Jurkat, Clone E6-1 (cell line): ENCODE data around the gene POLR1D. TPM values are rescaled to one million over a fixed set of nuclear protein-coding genes. Genes with fewer than 3 reads are reported as not detected.

ENCODE experiments used
- DNase-seq: peaks from one replicate; pipeline ENCODE4 v3.0.0-alpha.2; 2011; ENCODE audit warnings: low read depth, low spot score
- H3K4me3 ChIP-seq: 2 replicates; pipeline ENCODE4 v1.5.1; 2011; ENCODE audit warnings: mild to moderate bottlenecking, low read length, control low read depth, moderate library complexity
- polyA plus RNA-seq: library from polyadenylated mRNA; unstranded; fragments of >200 nt; gene quantifications from one replicate; pipeline ENCODE4 v1.2.1, GENCODE V29; 2012; ENCODE audit warnings: missing spikeins; ENCODE audit not compliant: insufficient read length, insufficient read depth

POLR1D gene, protein sequence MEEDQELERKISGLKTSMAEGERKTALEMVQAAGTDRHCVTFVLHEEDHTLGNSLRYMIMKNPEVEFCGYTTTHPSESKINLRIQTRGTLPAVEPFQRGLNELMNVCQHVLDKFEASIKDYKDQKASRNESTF
- polyA plus RNA-seq: 169 TPM

DNA sequence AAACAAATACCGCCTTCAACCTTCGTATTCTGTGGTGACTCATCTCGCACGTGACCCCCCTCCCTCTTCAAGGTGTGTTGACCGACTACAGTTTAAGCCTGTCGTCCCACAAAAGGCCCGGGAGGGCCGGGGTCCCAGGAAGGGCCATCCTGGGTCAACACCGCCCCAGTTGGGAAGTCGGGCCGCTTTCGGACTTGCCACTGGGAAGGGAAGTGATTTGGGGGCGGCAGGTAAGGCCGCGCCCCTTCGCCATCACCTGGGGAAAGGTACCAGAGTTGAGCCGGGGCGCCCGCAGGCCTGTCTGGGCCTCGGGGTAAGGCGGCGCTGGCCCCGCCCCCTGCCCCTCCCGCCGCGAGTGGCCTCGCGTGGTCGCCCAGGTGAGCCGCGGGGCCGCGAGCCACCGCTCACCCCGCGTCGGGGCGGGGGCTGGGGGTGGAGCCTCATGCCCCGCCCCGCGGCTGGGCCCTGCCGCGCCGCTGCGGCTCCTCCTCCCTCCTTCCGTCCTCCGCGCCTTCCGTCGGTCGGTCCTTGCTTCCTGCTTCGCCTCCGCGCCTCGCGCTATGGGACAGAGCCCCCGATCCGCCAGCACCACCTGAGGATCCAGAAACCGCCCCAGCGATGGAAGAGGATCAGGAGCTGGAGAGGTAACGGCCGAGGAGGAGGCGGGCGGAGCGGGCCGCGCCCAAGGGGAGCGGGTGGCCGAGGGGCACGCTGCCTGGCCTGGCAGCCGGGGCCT lies at the start of gene POLR1D:
Gene POLR1D (plus strand): TSS at position 527 of the 736 bp plus-strand sequence. CDS start 92 bp downstream, at position 619.
- DNase-seq: peak; percentile 73

DNA sequence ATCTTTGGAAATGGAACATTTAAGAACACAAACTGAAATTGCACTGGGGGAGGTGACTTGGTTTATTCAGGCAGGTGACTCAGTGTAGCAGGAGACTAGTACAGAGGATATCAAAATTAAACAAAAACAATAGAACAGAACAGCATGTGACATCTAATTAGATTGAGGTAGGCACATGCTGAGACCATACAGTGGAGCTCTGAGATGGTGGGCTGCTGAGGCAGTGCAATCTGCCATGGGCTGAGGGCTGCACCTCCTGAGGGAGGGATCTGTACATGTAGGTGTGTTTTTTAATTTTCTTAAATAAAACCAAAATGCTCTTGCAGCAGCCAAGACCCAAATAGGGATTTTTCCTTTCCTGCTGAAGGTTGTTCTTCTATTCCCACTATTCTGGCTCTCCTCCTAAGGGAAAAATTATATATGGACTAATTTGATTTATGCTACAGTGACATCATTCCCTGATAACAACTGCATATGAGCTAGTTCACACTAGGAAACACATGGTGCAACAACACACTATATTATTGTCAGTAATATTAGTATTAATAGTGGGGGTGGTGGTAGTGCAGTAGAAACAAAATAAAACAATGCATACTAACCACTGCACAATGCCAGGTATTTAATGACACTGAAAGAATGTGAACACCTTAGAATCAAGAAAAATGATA lies 49.3 kb upstream of the POLR1D start:
- no peak overlapping the region for H3K4me3 ChIP-seq
- no peak for DNase-seq

More for the DNA sequence above, at the start of gene POLR1D:
- H3K4me3 ChIP-seq: peak within 1 kb of the TSS; percentile 67

DNA sequence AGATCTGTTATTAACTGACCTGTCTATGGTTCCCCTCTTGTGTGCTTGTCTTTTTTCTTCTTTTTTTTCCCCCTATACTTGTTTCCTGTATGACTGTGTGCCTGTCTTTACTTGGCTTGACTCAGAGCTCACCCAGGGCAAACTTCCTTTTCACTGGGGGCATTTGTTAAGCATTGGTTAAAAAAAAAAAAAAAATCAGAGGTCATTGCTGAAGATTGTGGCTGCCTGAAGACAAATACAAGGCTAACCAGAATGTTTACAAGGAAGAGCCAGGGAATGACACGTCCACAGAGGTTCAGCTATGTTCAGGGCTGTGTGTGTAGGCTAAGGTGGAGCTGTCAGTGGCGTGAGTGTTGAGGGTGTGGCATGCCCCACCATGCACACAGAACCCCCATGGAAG lies 48.4 kb upstream of the POLR1D start:
- DNase-seq: no peak
- no peak overlapping the region for H3K4me3 ChIP-seq

DNA sequence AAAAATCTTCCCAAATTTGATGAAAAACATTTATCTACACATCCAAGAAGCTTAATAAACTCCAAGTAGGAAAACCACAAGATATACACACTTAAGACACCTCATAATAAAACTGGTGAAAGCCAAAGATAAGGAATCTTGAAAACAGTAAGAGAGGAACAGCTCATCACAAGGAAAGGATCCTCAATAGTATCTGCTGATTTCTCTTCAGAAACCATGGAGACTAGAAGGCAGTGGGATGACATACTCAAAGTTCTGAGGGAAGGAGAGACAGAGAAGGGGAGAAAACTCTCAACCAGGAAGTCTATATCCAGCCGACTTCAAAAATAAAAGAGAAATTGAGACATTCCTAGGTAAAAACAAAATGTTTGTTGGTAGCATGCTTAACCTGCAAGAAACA lies 47.0 kb upstream of the POLR1D start:
- DNase-seq: no peak
- H3K4me3 ChIP-seq: no peak overlapping the region

DNA sequence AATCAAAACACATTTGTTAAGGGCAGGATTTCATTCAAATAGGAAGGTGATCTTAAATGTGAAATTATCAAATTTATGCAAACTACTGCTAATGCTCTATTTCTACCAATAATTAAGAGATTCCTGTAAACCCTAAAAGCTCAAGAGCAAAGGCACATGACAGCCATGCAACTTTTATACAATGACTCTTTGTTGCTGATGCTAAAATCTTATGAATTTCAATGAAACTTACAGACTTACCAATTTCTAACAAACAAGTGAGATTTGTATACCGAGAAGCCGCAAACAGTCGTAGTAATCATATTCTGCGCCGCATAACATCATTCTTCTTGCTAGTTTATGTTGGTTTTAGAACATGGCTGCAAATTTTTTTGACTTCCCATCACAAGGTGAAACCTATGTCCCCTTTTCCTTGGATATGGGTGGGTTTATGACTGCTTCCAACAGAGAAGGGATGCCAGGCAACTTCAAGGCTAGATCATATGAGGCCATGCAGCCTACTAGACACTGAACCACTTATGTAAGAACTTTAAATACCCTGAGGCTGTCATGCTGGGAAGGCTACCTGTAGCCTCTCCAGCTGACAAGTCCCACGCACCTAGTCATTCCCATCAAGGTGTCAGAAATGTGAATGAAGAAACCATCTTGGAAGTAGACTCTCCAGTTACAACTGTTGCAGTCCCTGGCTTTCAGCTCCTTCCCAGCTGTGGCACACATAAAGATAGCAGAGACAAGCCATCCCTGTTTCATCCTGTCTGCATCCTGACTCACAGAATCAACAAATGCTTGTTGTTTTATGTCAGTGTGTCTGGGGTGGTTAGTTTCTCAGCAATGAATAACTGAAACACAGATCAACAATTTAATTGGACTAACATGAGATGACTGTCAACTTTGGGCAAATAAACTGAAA lies 43.3 kb upstream of the POLR1D start:
- H3K4me3 ChIP-seq: no peak overlapping the region

DNA sequence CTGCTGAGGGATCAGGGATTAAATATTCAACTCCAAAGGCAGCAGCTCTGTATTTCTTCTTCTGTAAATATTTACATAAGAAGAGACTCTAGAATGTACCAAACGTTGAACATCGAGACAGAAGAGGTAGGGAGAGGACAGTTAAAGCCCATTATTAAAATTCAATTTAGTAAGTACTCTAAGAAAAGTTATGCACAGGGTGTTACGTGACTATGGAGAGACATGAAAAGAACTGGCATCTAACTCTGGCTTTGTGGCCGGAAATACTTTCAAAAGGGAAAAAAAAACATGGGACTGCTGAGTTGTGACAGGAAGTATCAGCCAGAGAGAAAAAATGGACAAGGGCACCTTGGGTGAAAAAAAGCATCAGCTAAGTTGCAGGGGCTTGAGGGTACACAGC lies 38.0 kb upstream of the POLR1D start:
- peak; percentile 60 for DNase-seq

More for the DNA sequence above, 43.3 kb upstream of the POLR1D start:
- DNase-seq: no peak

DNA sequence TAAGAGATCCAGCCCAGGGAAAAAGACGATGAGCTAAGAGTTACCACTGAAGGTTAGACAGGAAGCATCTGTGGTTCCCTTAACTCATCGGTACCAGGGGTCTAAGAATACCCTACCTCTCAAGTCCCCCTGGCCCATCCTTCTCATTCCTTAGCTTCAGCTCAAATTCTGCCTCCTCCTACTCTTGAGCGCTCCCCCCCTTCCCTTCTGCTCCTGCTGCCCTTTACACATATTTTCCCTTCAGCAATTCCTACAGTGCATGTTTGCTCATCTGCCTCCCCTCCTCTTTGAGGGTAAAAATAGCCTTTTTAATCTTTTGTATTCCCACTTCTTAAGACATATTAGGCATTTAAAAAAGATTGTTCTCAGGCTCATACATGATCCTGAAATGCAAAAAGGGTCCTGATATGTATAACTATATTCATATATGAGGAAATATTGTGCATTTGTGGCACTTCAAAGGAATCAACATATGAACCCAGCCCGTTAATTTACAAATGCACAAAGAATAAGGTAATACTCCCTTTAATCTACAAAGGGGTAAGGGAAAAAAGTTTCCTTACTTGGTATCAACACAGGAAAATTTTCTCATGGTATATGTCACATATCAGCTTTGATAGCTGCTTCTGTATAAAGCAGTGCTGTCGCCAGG lies 34.5 kb upstream of the POLR1D start:
- no peak for DNase-seq

More for the DNA sequence above, 38.0 kb upstream of the POLR1D start:
- H3K4me3 ChIP-seq: no peak overlapping the region

DNA sequence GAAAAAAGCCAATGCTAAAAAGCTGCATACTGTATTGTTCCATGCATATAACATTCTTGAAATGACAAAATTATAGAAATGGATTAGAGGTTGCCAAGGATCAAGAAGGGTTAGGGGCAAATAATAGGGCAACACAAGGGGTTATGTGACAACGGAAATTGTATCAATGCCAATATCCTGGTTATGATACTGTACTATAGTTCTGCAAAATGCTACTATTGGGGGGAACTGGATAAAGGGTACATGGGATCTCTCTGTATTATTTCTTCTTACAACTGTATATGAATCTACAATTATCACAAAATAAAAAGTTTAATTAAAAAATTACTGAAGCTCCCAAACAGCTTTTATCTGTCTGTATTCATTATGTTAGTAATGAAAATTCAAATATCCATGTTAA lies 33.3 kb upstream of the POLR1D start:
- H3K4me3 ChIP-seq: no peak overlapping the region
- no peak for DNase-seq

More for the DNA sequence above, 34.5 kb upstream of the POLR1D start:
- H3K4me3 ChIP-seq: no peak overlapping the region

DNA sequence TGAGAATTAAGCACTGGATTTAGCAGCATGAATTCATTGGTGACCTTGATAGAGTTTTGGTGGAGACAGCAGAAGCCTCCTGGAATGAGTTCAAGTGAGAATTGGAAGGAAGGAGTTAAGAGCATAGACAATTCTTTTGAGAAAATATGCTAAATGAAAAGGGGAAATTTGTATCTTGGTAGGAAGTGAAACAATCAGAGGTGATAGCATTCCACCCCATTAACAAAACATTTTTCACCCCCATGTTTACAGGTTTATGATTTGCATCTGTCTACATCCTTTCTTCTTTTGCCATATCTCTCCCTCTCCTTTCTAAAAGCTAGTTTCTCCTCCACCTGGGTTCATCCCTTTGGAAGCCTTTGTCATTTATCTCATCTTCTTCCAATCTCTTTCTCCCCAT lies 28.8 kb upstream of the POLR1D start:
- H3K4me3 ChIP-seq: no peak overlapping the region

DNA sequence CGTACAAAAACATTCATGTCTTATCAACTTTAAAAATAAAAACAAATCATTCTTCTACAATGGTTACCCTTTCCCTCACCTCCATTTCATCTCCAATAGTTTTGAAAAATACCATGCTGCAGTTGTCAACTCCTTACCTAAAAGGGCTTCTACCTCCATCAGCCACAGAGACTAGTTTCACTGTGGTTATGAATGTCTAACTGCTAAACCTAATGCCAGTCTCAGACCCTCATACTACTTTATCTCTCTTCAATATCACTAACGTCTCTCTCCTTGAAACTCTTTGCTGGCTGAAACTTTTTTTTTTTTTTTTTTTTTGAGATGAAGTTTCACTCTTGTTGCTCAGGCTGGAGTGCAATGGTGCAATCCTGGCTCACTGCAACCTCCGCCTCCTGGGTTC lies 28.4 kb upstream of the POLR1D start:
- H3K4me3 ChIP-seq: no peak overlapping the region
- DNase-seq: peak; percentile 21

More for the DNA sequence above, 28.8 kb upstream of the POLR1D start:
- no peak for DNase-seq

DNA sequence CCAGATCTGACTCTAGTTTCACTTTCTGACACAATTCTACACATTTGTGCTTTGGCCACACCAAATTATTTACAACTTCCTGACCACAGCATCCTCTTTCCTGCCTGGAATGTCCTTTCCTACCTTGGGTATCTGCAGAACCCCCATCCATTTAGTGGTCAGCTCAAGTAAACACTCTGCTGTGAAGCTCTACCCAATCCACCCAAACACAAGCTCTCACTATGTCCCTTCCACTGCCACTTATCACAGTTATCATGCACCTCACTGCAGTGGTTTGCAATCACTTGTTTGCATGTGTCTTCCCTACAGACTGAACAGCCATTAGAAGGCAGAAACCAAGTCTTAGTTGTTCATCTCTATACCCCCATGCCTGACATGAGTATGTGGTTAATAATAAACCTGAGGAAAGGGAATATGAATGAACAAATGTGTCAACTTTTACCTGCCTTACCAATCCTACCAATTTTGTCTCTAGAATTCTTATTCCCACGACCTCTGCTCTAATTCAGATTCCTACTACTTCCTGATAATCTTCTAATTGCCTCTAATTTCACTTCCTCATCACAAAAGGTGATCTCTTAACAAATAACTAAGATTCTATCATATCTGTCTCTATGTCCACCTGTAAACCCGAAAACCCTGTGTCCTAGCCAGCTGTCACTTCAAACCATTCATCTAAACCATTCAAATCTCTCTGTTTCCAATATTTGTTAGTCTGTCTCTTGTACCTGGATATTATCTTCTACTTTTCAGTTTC lies 26.5 kb upstream of the POLR1D start:
- no peak overlapping the region for H3K4me3 ChIP-seq
- DNase-seq: no peak

DNA sequence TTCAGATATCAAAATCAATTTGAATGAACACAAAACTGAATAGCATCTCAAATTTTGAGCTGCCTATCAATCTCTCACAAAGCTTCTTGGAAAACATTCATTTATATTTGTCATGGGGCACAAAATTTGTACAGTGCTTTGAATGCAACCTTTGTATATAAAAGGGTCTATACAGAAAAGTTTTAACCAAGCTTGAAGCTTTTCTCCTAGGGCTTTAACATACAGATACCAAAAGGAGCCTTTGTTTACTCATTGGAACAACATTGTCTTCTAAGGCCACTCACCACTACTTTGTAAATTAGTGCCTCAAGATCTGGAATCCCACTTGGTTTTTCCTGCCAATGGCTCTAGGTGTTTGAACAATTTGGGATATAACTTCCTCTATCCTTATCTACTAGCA lies 22.6 kb upstream of the POLR1D start:
- no peak overlapping the region for H3K4me3 ChIP-seq
- DNase-seq: no peak

DNA sequence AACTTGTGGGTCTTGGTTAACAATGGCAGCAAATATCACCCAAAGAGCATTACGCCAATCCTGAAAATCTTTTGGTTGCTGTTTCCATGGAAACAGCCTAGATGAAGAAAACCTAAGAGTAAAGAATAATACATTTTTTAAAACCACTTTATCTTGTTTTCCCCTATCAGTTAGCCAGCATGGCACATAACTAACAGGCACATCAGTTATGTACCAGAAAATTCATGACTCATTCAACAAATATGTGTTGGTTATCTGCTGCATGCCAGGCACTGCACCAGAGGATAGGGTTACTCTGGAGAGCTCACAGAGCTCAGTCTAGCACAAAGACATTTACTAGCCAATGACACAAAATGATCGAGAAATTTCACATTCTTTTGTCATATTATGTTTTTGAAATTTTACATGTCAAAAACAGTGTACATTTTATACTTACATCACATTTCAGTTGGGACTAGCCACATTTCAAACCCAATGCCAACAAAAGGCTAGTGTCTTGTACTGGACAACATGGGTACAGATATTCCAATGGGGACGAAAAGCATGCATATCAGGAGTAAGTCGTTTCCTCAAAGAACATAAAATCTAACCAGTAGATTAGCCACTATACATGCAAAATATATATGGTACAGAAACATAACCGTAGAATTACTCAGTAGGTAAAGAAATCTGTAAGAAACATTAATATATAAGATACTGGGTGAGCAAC lies 21.7 kb upstream of the POLR1D start:
- H3K4me3 ChIP-seq: no peak overlapping the region
- no peak for DNase-seq

DNA sequence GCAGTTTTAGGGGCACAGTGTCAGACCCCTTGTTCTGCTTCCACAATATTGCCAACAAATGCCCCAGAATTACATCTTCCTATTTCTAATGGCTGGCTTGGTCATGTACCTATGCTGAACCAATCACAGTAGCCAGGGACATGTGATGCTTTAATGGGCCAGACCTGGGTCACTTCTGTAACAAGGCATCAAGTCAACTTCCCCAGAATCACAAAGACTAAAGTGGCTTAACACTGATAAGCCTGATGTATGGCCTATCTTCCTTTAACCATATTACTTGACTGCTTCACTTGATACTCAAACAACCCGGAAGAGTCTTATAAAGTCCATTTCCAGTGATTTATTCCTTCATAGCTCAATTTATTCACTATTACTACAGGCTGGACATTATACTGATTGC lies 21.0 kb upstream of the POLR1D start:
- no peak for DNase-seq
- H3K4me3 ChIP-seq: no peak overlapping the region

DNA sequence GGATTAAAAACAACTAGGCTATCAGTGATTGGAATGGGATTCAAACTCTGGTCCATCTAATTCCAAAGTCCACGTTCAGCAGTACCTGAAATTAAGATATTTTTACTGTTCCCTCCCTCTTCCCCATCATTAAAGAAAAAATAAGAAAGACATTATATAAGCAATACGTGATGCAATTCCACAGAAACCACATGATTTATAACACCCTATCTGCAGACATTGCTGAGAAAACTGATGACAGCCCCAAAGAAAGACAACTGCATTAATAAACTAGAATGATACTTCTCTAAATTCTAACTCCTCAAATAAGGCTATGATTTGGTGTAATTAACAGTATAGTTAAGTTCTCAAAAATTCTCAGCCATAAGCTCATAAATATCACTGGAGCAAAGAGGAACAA lies 20.5 kb upstream of the POLR1D start:
- DNase-seq: no peak

DNA sequence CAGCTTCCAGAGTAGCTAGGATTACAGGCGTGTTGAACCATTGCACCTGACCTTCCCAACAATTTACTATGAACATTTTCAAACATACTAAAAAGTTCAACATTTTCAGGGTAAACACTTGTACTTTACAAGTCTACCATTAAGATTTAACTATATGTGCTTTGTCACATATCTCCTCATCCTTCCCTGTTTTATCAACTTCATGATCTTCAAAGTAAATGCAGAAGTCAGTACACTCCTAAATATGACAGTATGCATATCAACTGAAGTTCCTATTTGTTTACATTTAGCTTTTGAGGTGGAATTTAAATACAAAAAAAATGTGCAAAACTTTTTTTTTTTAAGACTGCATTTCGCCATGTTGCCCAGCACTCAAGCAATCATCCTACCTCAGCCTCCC lies 19.9 kb upstream of the POLR1D start:
- no peak for DNase-seq
- no peak overlapping the region for H3K4me3 ChIP-seq

More for the DNA sequence above, 20.5 kb upstream of the POLR1D start:
- H3K4me3 ChIP-seq: no peak overlapping the region

DNA sequence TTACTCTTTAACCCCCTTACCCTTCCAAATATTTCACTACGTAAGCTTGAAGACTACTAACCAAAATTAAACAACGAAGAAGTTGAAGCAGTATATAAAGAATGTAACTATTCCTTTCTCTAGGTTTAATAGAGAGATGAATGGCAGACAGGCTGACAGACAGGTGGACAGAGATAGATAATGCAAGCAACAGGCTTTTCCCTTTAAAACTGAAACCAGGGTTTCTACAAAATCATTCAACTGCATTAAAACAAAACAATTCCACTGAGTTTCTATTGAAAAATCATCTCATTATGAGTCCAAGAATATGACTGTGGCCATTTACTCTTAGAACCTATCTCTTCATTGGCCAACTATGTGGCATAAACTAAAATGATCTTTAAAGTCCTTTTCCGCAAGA lies 16.6 kb upstream of the POLR1D start:
- no peak for DNase-seq
- H3K4me3 ChIP-seq: no peak overlapping the region
